ENCODE measurements around the gene TCEAL1.

DNA sequence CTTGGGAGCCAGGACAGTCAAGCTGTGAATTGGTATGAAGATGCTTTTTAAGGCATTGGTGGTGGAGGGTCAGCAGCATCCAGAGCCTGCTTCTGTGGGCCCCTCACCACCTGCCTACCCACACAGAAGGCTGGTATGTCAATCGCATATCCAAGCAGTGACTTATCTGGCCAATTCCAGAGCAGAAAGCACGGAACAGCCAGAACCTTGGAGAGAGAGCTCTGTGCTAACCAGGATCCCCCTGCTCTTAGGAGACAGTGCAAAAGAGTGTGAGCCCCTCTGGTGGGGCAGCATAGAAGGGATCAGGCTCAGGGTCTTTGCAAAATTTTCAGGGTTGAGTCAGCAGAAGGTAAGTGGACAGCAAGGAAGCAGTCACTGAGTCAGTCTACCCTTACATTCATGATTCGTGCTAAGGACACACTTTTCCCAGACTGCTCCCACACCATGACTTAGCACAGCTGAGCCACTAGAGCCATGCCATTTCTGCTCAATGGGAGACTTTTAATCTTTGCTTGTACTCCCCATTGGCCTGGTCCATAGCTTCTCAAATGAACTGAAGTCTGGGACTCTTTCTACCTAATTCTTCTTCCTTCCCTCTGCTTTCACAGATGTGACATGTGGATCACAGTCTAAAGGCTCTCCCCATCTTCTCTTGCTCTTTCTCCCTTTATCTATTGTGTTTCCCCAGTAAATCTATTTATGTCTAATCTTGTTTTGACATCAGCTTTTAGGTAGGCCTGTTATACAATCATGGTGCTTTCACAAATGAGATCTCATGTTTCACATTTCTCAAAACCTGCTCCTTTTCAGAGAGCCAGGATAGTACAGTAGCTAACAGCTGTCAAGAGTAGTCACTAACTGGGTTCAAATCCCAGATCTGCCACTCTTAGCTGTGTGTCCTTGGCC lies 37.7 kb downstream of the TCEAL1 start:
- TF ChIP-seq, protein P1, sequence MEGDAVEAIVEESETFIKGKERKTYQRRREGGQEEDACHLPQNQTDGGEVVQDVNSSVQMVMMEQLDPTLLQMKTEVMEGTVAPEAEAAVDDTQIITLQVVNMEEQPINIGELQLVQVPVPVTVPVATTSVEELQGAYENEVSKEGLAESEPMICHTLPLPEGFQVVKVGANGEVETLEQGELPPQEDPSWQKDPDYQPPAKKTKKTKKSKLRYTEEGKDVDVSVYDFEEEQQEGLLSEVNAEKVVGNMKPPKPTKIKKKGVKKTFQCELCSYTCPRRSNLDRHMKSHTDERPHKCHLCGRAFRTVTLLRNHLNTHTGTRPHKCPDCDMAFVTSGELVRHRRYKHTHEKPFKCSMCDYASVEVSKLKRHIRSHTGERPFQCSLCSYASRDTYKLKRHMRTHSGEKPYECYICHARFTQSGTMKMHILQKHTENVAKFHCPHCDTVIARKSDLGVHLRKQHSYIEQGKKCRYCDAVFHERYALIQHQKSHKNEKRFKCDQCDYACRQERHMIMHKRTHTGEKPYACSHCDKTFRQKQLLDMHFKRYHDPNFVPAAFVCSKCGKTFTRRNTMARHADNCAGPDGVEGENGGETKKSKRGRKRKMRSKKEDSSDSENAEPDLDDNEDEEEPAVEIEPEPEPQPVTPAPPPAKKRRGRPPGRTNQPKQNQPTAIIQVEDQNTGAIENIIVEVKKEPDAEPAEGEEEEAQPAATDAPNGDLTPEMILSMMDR (IDR thresholded peaks at IDR 0.05; ENCODE audit: insufficient read depth, low read length) = no peak
- no peak for TF ChIP-seq POLR2AphosphoS5 (IDR thresholded peaks at IDR 0.05; ENCODE audit: low read depth)
- no peak for TF ChIP-seq GABPA (IDR thresholded peaks at IDR 0.05; ENCODE audit: low read depth)
- TF ChIP-seq, protein P2, sequence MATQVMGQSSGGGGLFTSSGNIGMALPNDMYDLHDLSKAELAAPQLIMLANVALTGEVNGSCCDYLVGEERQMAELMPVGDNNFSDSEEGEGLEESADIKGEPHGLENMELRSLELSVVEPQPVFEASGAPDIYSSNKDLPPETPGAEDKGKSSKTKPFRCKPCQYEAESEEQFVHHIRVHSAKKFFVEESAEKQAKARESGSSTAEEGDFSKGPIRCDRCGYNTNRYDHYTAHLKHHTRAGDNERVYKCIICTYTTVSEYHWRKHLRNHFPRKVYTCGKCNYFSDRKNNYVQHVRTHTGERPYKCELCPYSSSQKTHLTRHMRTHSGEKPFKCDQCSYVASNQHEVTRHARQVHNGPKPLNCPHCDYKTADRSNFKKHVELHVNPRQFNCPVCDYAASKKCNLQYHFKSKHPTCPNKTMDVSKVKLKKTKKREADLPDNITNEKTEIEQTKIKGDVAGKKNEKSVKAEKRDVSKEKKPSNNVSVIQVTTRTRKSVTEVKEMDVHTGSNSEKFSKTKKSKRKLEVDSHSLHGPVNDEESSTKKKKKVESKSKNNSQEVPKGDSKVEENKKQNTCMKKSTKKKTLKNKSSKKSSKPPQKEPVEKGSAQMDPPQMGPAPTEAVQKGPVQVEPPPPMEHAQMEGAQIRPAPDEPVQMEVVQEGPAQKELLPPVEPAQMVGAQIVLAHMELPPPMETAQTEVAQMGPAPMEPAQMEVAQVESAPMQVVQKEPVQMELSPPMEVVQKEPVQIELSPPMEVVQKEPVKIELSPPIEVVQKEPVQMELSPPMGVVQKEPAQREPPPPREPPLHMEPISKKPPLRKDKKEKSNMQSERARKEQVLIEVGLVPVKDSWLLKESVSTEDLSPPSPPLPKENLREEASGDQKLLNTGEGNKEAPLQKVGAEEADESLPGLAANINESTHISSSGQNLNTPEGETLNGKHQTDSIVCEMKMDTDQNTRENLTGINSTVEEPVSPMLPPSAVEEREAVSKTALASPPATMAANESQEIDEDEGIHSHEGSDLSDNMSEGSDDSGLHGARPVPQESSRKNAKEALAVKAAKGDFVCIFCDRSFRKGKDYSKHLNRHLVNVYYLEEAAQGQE (IDR thresholded peaks at IDR 0.05; ENCODE audit: insufficient replicate concordance, low read depth) = no peak

All from HL-60 (cell line).